Measurements from ENCODE around the gene SERPINH1.
A peak's percentile ranks its signal among the peaks of the same experiment; 100 is the strongest.

SERPINH1 gene

DNA sequence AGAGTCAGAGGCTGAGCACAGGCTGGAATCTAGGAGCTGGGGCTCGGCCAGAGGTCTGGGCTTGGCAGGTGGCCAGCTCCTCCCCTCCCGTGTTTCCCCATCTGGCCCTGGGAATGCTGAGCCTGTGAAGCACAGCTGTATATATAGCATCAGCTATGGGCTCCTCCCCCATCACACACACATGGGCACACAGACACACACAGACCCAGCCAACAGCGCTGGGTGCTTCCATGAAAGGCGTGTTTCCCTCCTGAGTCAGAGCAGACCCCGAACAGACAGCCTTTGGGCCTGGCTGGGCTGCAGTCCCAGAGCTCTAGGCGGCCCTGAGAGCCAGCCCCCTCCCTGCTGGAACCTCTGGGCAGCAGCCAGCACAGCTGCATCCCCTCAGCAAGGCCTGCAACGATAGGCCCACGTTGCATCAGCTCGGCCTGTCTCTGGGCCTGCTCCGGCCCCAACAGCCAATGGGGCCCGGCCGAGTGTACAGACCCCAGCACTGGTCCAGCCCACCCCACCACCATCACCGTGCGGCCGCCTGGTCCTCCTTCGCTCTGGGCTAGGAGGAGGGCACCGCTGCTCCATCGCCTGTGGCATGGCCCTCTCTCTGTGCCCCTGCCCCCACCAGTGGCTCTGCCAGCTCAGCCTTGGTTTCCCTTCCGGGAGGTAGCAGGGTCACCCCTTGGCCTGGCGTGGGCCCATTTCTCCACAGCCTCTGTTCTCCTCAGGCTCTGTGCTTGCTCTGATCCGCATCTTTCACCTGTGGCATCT is 7.6 kb upstream of the SERPINH1 start:
- H3K4me3 ChIP-seq (ENCODE audit: control insufficient read depth, low read depth, low read length): peak overlapping the region; percentile 36
- DNase-seq (ENCODE audit: low read depth): peak; percentile 100
- TF ChIP-seq CTCF (conservative IDR thresholded peaks at IDR 0.05; ENCODE audit: control insufficient read depth, insufficient read depth, low read depth, low read length): no peak

DNA sequence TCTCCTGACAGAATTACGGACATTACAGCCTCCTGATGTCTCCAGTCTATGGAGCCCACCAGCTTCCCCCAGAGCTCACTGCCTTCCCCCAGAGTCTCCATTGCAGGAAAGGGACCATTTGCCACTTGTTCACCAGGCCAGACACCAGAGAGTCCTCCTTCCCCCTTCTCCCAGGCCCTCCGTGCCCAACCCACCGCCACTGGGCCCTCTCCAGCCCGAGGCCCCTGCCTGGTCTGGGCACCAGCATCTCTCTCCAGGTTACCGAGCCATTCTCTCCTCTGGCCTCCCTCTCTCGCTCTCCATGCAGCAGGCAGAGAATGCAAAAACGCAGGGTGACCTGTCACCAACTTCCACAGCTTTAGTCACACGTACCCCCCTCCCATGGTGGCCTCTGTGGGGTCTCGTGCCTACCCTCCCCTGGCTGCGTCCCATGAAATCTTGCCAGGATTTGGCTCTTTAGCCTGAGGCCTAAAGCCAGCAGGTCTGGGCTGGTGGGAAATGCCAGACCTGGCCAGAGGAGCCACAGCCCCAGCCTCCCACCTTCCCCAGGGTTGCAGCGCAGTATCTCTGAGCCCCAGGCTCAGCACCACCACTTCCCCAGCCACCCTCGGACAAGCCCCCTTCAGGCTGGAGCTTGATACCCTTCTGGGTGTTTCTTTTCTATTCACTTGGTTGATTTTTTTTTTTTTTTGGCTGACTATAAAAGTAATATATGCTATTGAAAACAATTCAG is 6.8 kb upstream of the SERPINH1 start:
- H3K4me3 ChIP-seq (ENCODE audit: control insufficient read depth, low read depth, low read length): peak overlapping the region; percentile 36
- DNase-seq (ENCODE audit: low read depth): no peak
- TF ChIP-seq CTCF (conservative IDR thresholded peaks at IDR 0.05; ENCODE audit: control insufficient read depth, insufficient read depth, low read depth, low read length): no peak

GRCh38 chr11:75556275-75556674 is 5.8 kb upstream of the SERPINH1 start:
- H3K4me3 ChIP-seq (ENCODE audit: control insufficient read depth, low read depth, low read length): no peak overlapping the region
- no peak for TF ChIP-seq CTCF (conservative IDR thresholded peaks at IDR 0.05; ENCODE audit: control insufficient read depth, insufficient read depth, low read depth, low read length)
- DNase-seq (ENCODE audit: low read depth): no peak

- TF ChIP-seq CTCF (conservative IDR thresholded peaks at IDR 0.05; ENCODE audit: control insufficient read depth, insufficient read depth, low read depth, low read length): no peak
- peak overlapping the region; percentile 17 for H3K4me3 ChIP-seq (ENCODE audit: control insufficient read depth, low read depth, low read length)
- peak; percentile 92 for DNase-seq (ENCODE audit: low read depth)
Measured at GRCh38 chr11:75557666-75558494, 4.2 kb upstream of the SERPINH1 start.

- H3K4me3 ChIP-seq (ENCODE audit: control insufficient read depth, low read depth, low read length): no peak overlapping the region
- DNase-seq (ENCODE audit: low read depth): peak; percentile 72
- no peak for TF ChIP-seq CTCF (conservative IDR thresholded peaks at IDR 0.05; ENCODE audit: control insufficient read depth, insufficient read depth, low read depth, low read length)
Measured at GRCh38 chr11:75558939-75559843, 2.9 kb upstream of the SERPINH1 start.

DNA sequence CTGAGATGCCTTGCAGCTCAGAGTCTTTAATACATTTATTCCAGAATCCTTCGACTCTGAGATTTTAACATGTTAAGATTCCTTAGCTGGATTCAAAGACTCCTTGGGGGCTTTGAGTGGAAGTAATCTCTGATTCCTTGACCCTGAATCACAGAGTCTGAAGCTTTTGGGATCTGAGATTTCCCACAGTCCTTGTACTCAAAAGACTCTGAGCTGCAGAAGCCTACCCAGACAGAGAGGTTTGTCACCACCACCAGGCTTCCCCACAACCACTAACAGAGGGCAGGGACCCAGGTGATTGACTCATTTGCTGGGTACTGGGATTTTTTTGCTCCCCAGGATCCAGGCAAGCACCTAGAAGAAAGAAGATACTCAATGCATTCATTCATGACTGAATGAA is 1.4 kb upstream of the SERPINH1 start:
- no peak overlapping the region for H3K4me3 ChIP-seq (ENCODE audit: control insufficient read depth, low read depth, low read length)
- peak; percentile 65 for DNase-seq (ENCODE audit: low read depth)
- no peak for TF ChIP-seq CTCF (conservative IDR thresholded peaks at IDR 0.05; ENCODE audit: control insufficient read depth, insufficient read depth, low read depth, low read length)
